Neural progenitor cell (in vitro differentiated cells): ENCODE measurements around the gene BCL2L13. TPM values are rescaled to one million over a fixed set of nuclear protein-coding genes. Genes with fewer than 3 reads are reported as not detected.

ENCODE experiments used
- DNase-seq: peaks from one replicate; pipeline ENCODE4 v3.0.0-alpha.2; 2016; ENCODE audit warnings: low spot score
- H2AFZ ChIP-seq: fragments of 200-600 bp; sonication (generic); replicated peaks from 2 replicates; pipeline ENCODE4 v1.6.1; 2016; ENCODE audit warnings: antibody characterized with exemption
- H3F3A ChIP-seq: fragments of 200-600 bp; sonication (generic); 2 replicates; pipeline ENCODE4 v1.6.1; 2016; ENCODE audit warnings: antibody characterized with exemption, low read depth
- H3K27ac ChIP-seq: fragments of 200-600 bp; sonication (generic); 2 replicates; pipeline ENCODE4 v1.5.1; 2016; ENCODE audit warnings: mild to moderate bottlenecking
- H3K27me3 ChIP-seq: fragments of 200-600 bp; sonication (generic); 2 replicates; pipeline ENCODE4 v1.6.1; 2016; ENCODE audit warnings: mild to moderate bottlenecking, moderate library complexity
- H3K36me3 ChIP-seq: fragments of 200-600 bp; sonication (generic); 2 replicates; pipeline ENCODE4 v1.5.1; 2016
- H3K4me1 ChIP-seq: fragments of 200-600 bp; sonication (generic); 2 replicates; pipeline ENCODE4 v1.6.1; 2016; ENCODE audit warnings: mixed run types
- H3K4me2 ChIP-seq: fragments of 200-600 bp; sonication (generic); 2 replicates; pipeline ENCODE4 v1.6.1; 2016
- H3K4me3 ChIP-seq: fragments of 200-600 bp; sonication (generic); 2 replicates; pipeline ENCODE4 v1.5.1; 2016
- H3K79me2 ChIP-seq: fragments of 200-600 bp; sonication (generic); 2 replicates; pipeline ENCODE4 v1.6.1; 2016; ENCODE audit warnings: low read depth
- H3K9ac ChIP-seq: fragments of 200-600 bp; sonication (generic); 2 replicates; pipeline ENCODE4 v1.6.1; 2016
- H3K9me3 ChIP-seq: fragments of 200-600 bp; sonication (generic); 2 replicates; pipeline ENCODE4 v1.5.1; 2016; ENCODE audit warnings: low read depth
- H4K20me1 ChIP-seq: fragments of 200-600 bp; sonication (generic); 2 replicates; pipeline ENCODE4 v1.6.1; 2016; ENCODE audit warnings: low read depth
- H3K27ac Mint-ChIP-seq: 3 replicates; pipeline ENCODE4 v1.8.0; 2021; ENCODE audit warnings: mixed read lengths
- H3K27me3 Mint-ChIP-seq: 2 replicates; pipeline ENCODE4 v1.8.0; 2022; ENCODE audit warnings: low read depth, mild to moderate bottlenecking, inconsistent platforms, moderate library complexity, mixed read lengths; ENCODE audit not compliant: insufficient read depth
- H3K36me3 Mint-ChIP-seq: 3 replicates; pipeline ENCODE4 v1.8.0; 2021; ENCODE audit warnings: mixed read lengths
- H3K4me1 Mint-ChIP-seq: 3 replicates; pipeline ENCODE4 v1.8.0; 2021; ENCODE audit warnings: mixed read lengths
- H3K4me3 Mint-ChIP-seq: 3 replicates; pipeline ENCODE4 v1.8.0; 2021; ENCODE audit warnings: mild to moderate bottlenecking, moderate library complexity, mixed read lengths
- H3K9me3 Mint-ChIP-seq: 3 replicates; pipeline ENCODE4 v1.8.0; 2020; ENCODE audit warnings: mixed read lengths
- CTCF ChIP-seq: fragments of 200-600 bp; sonication (generic); IDR thresholded peaks from 2 replicates; pipeline ENCODE4 v1.5.1; 2017; ENCODE audit warnings: antibody characterized with exemption, mild to moderate bottlenecking
- EZH2 ChIP-seq: fragments of 200-600 bp; sonication (generic); IDR thresholded peaks from 2 replicates; pipeline ENCODE4 v1.6.1; 2017; ENCODE audit warnings: antibody characterized with exemption, mild to moderate bottlenecking, moderate library complexity
- EZH2phosphoT487 ChIP-seq: fragments of 200-600 bp; sonication (generic); IDR thresholded peaks from 2 replicates; pipeline ENCODE4 v1.6.1; 2017; ENCODE audit warnings: antibody characterized with exemption
- total RNA-seq: library from RNA; depleted of rRNA; stranded (reverse); fragments of >200 nt; gene quantifications from 2 replicates; pipeline ENCODE4 v1.2.3, GENCODE V29; 2015; ENCODE audit warnings: low replicate concordance

The BCL2L13 gene
- total RNA-seq: 41.2 and 47.7 TPM in 2 replicates

GRCh38 chr22:17638432-17639246, at the start of gene BCL2L13:
Gene BCL2L13 (plus strand): TSS chr22:17638757. CDS start chr22:17655712, 16,955 bp downstream.
- peak within 1 kb of the TSS; percentile 90 for H3K9ac ChIP-seq
- H3K27ac Mint-ChIP-seq: peak within 1 kb of the TSS; percentile 97
- H3K9me3 Mint-ChIP-seq: no peaks in the 10 kb centered on the region
- H3K4me2 ChIP-seq: peak within 1 kb of the TSS; percentile 86
- H3K27ac ChIP-seq: peak within 1 kb of the TSS; percentile 96
- H3K4me3 Mint-ChIP-seq: peak within 1 kb of the TSS; percentile 96
- peaks cover 26% of the 10 kb centered on the region for H3F3A ChIP-seq
- no peaks in the 10 kb centered on the region for H4K20me1 ChIP-seq
- H3K79me2 ChIP-seq: peaks cover 40% of the 10 kb centered on the region
- H3K36me3 ChIP-seq: no peaks in the 10 kb centered on the region
- no peaks in the 10 kb centered on the region for H3K27me3 ChIP-seq
- no peaks in the 10 kb centered on the region for H3K9me3 ChIP-seq
- peak within 1 kb of the TSS; percentile 93 for H3K4me3 ChIP-seq
- peak within 1 kb of the TSS; percentile 90 for H2AFZ ChIP-seq
- H3K27me3 Mint-ChIP-seq: no peaks in the 10 kb centered on the region
- peaks cover 9% of the 10 kb centered on the region for H3K4me1 ChIP-seq
- H3K36me3 Mint-ChIP-seq: peaks cover 11% of the 10 kb centered on the region
- TF ChIP-seq EZH2phosphoT487: no peak
- no peak for TF ChIP-seq CTCF
- TF ChIP-seq EZH2: no peak
- peak; percentile 95 for DNase-seq
- H3K4me1 Mint-ChIP-seq: peaks cover 18% of the 10 kb centered on the region

GRCh38 chr22:17589810-17590375, 48.7 kb upstream of the BCL2L13 start:
- Histone ChIP-seq H3K9ac (no peak overlapping the region), H3K36me3 (no peaks in the 10 kb centered on the region), H3K9me3 (no peaks in the 10 kb centered on the region), H4K20me1 (no peaks in the 10 kb centered on the region), H3K27me3 (no peaks in the 10 kb centered on the region), H3K4me2 (no peak overlapping the region), H3K79me2 (no peaks in the 10 kb centered on the region), H3K4me1 (peaks cover 3% of the 10 kb centered on the region), H3K4me3 (no peak overlapping the region), H3K27ac (no peak overlapping the region), H2AFZ (no peak overlapping the region), H3F3A (no peaks in the 10 kb centered on the region)
- Mint-ChIP-seq H3K27ac (peak overlapping the region; percentile 50), H3K9me3 (no peaks in the 10 kb centered on the region), H3K36me3 (peaks cover 24% of the 10 kb centered on the region), H3K4me3 (no peak overlapping the region), H3K27me3 (peaks cover 5% of the 10 kb centered on the region), H3K4me1 (peaks cover 3% of the 10 kb centered on the region)
- DNase-seq: no peak
- TF ChIP-seq EZH2phosphoT487 (no peak), EZH2 (no peak), CTCF (no peak)

- Mint-ChIP-seq H3K4me3 (no peak overlapping the region), H3K9me3 (no peaks in the 10 kb centered on the region), H3K27ac (no peak overlapping the region), H3K4me1 (peaks cover 3% of the 10 kb centered on the region), H3K36me3 (peaks cover 24% of the 10 kb centered on the region), H3K27me3 (peaks cover 5% of the 10 kb centered on the region)
- Histone ChIP-seq H3K27ac (no peak overlapping the region), H3K27me3 (no peaks in the 10 kb centered on the region), H2AFZ (no peak overlapping the region), H3K9me3 (no peaks in the 10 kb centered on the region), H3K79me2 (no peaks in the 10 kb centered on the region), H4K20me1 (no peaks in the 10 kb centered on the region), H3K36me3 (no peaks in the 10 kb centered on the region), H3K4me1 (peaks cover 3% of the 10 kb centered on the region), H3K9ac (no peak overlapping the region), H3F3A (no peaks in the 10 kb centered on the region), H3K4me2 (no peak overlapping the region), H3K4me3 (no peak overlapping the region)
- DNase-seq: no peak
- TF ChIP-seq EZH2phosphoT487 (no peak), EZH2 (no peak), CTCF (no peak)
These were observed 48.0 kb upstream of the BCL2L13 start for GRCh38 chr22:17590586-17590985.
